22Rv1 (cell line): Measurements from ENCODE around the gene MAD1L1.

ENCODE experiments used
- ZFX ChIP-seq: fragments of 450-650 bp; IDR thresholded peaks from 2 replicates; pipeline ENCODE4 v1.6.1; 2017; ENCODE audit warnings: antibody characterized with exemption, borderline replicate concordance
- TF ChIP-seq, protein P1 (sequence below): fragments of 450-650 bp; IDR thresholded peaks from 2 replicates; pipeline ENCODE4 v1.5.1; 2017; ENCODE audit warnings: mild to moderate bottlenecking

DNA sequence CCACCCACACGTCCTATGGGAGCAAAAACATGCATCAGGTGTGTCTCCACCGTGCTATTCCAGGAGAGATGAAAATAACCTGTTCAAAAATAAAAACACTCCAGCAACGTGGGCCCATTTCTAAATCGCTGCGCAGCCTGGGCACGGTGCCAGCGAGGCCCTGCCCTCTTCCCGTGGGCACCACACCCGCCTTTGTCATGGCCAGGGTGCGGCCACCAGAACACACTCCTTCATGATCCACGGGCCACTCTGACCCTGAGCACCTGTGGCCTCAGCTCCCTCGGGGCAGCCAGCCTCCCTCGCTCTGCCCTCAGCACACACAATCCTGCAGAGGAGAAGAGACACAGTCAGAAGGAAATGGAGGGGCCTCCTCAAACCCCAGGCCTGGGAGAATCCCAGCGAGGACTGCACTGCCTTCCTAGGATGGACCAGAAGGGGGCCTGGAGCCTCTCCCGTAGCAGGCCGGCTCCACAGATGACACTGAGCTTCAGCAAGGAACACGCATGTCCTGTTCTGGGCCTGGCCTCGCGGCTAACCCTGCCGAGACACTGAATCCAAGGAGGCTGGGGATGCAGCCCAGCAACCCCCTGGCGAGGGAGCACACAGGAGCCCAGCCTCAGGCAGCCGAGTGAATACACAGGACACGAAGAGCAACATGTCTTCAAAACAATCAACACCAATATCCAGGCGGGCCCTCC is 169.0 kb downstream of the MAD1L1 start:
- no peak for TF ChIP-seq ZFX
- TF ChIP-seq, protein P1, sequence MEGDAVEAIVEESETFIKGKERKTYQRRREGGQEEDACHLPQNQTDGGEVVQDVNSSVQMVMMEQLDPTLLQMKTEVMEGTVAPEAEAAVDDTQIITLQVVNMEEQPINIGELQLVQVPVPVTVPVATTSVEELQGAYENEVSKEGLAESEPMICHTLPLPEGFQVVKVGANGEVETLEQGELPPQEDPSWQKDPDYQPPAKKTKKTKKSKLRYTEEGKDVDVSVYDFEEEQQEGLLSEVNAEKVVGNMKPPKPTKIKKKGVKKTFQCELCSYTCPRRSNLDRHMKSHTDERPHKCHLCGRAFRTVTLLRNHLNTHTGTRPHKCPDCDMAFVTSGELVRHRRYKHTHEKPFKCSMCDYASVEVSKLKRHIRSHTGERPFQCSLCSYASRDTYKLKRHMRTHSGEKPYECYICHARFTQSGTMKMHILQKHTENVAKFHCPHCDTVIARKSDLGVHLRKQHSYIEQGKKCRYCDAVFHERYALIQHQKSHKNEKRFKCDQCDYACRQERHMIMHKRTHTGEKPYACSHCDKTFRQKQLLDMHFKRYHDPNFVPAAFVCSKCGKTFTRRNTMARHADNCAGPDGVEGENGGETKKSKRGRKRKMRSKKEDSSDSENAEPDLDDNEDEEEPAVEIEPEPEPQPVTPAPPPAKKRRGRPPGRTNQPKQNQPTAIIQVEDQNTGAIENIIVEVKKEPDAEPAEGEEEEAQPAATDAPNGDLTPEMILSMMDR: no peak
